Spleen (tissue), 11 donors: ENCODE data around the gene EML5. TPM values are rescaled to one million over a fixed set of nuclear protein-coding genes. Genes with fewer than 3 reads are reported as not detected.

ENCODE experiments used
- DNase-seq: peaks from one replicate; pipeline ENCODE4 v3.0.0-alpha.2; 2020
- H3K27ac ChIP-seq, 8 donors: fragments of 200-600 bp; sonication (generic) in 7 of 8; 1 replicate in 4 of 8; 2 replicates in 4 of 8; pipeline versions ENCODE4 v1.5.0 to v1.8.0; 2016 to 2021; ENCODE audit warnings: inconsistent platforms in 4 of 8, mild to moderate bottlenecking in 4 of 8, moderate library complexity in 1 of 8
- H3K27me3 ChIP-seq, 7 donors: fragments of 200-600 bp; sonication (generic) in 6 of 7; replicated peaks in 1 of 7; 1 replicate in 4 of 7; 2 replicates in 3 of 7; pipeline versions ENCODE4 v1.5.0 to v1.8.0; 2016 to 2021; ENCODE audit warnings: inconsistent platforms in 3 of 7, mild to moderate bottlenecking in 1 of 7
- H3K36me3 ChIP-seq, 6 donors: fragments of 200-600 bp; sonication (generic) in 5 of 6; 1 replicate in 4 of 6; 2 replicates in 2 of 6; pipeline versions ENCODE4 v1.5.0 to v1.8.0; 2016 to 2021; ENCODE audit warnings: inconsistent platforms in 2 of 6
- H3K4me1 ChIP-seq, 6 donors: fragments of 200-600 bp; sonication (generic) in 5 of 6; 1 replicate in 3 of 6; 2 replicates in 3 of 6; pipeline versions ENCODE4 v1.5.0 to v1.8.0; 2016 to 2021; ENCODE audit warnings: inconsistent platforms in 3 of 6
- H3K4me3 ChIP-seq, 8 donors: fragments of 200-600 bp; sonication (generic) in 7 of 8; 1 replicate in 4 of 8; 2 replicates in 4 of 8; pipeline versions ENCODE4 v1.5.0 to v1.8.0; 2016 to 2021; ENCODE audit warnings: inconsistent platforms in 4 of 8, mild to moderate bottlenecking in 4 of 8, moderate library complexity in 2 of 8
- H3K9me3 ChIP-seq, 8 donors: fragments of 200-600 bp; sonication (generic) in 7 of 8; 1 replicate in 4 of 8; 2 replicates in 4 of 8; pipeline versions ENCODE4 v1.5.0 to v1.8.0; 2016 to 2021; ENCODE audit warnings: inconsistent platforms in 4 of 8
- CTCF ChIP-seq, 11 experiments: fragments of 200-600 bp in 7 of 11; fragments of 450-650 bp in 4 of 11; sonication (generic) in 4 of 11; IDR thresholded peaks in 8 of 11; conservative IDR thresholded peaks in 3 of 11; 1 replicate in 7 of 11; 2 replicates in 4 of 11; pipeline versions ENCODE4 v1.4.0 to v1.8.0; 2016 to 2021; ENCODE audit warnings: antibody characterized with exemption in 11 of 11, inconsistent platforms in 4 of 11, mild to moderate bottlenecking in 1 of 11
- POLR2A ChIP-seq, 3 donors: fragments of 450-650 bp; IDR thresholded peaks; one replicate each; pipeline ENCODE4 v1.5.1; 2017; ENCODE audit warnings: antibody characterized with exemption in 3 of 3, mild to moderate bottlenecking in 1 of 3
- POLR2AphosphoS5 ChIP-seq, 3 donors: sonication (generic); formaldehyde crosslinking; IDR thresholded peaks; one replicate each; pipeline ENCODE4 v1.5.1; 2017; ENCODE audit warnings: antibody characterized with exemption in 3 of 3
- WGBS, 5 donors: extraction: QIAGEN DNeasy Blood & Tissue Kit in 3 of 5; methylation state at CpG; one replicate each; pipeline versions ENCODE4 v1.1.5 to v1.1.7; 2013 to 2018; 5-methylcytosine and 5-hydroxymethylcytosine counted together
- intact Hi-C: fragments of 100-400 bp; cut with DNase I; formaldehyde crosslinking; loops from one replicate; pipeline ENCODE4 v1.15.0; 2023; ENCODE audit warnings: low total_unique reads
- polyA plus RNA-seq, 3 donors: library from polyadenylated mRNA; stranded (reverse); fragments of 200-250 nt; gene quantifications; one replicate each; pipeline ENCODE4 v1.2.1, GENCODE V29; 2013
- total RNA-seq, 7 donors: library from RNA; depleted of rRNA in 3 of 7; stranded (reverse); fragments of >200 nt in 3 of 7; fragmentation: NEBNext Ultra II Directional in 4 of 7; extraction: Animal tissue kit (Norgen Biotek cat#: 25700) in 4 of 7; gene quantifications; one replicate each; pipeline versions ENCODE4 v1.1.0 to v1.2.1, GENCODE V29; 2016 to 2021
- donor health status: healthy with polysubstance abuse.
- donor health status: DM: no; HTN: no; CAD: no; lungs with moderate emphysema.
- donor health status: DM: no; HTN: no; CAD: no.
- donor health status: Bipolar disorder and iron deficiency.
- donor health status: healthy.
- donor health status: DM: no; HTN: no; CAD: no.
- donor health status: DM: yes; HTN: yes; CAD: no.

Gene EML5
- total and polyA plus RNA-seq, 10 donors = 0.21 to 3.8 (median 2.5) TPM

- Histone ChIP-seq H3K4me1 (no peaks in the 10 kb centered on the region), H3K36me3 (peaks cover 0 to 17% (median 0%) of the 10 kb centered on the region in 6 donors), H3K9me3 (no peaks in the 10 kb centered on the region), H3K27ac (no peak overlapping the region), H3K27me3 (no peaks in the 10 kb centered on the region), H3K4me3 (no peak overlapping the region)
- WGBS, 5 donors = 82 to 91% (median 87%) methylated on average over 1 of the region's 1 CpG
- no peak for DNase-seq
- TF ChIP-seq POLR2A (IDR thresholded peaks at IDR 0.05) = no peak
- TF ChIP-seq CTCF (IDR thresholded peaks at IDR 0.05 in 8 of 11, conservative IDR thresholded peaks at IDR 0.05 in 3 of 11) = no peak
- TF ChIP-seq POLR2AphosphoS5 (IDR thresholded peaks at IDR 0.05) = no peak
- intact Hi-C loops = no loop called here
Measured at GRCh38 chr14:88707088-88707487, 85.7 kb downstream of the EML5 start.

- H3K9me3 ChIP-seq = no peaks in the 10 kb centered on the region
- DNase-seq = no peak
- intact Hi-C loops = no loop called here
- H3K27ac ChIP-seq = no peak overlapping the region
- H3K36me3 ChIP-seq = peaks cover 0 to 17% (median 0%) of the 10 kb centered on the region in 6 donors
- TF ChIP-seq POLR2A (IDR thresholded peaks at IDR 0.05) = no peak
- TF ChIP-seq POLR2AphosphoS5 (IDR thresholded peaks at IDR 0.05) = no peak
- no peak for TF ChIP-seq CTCF (IDR thresholded peaks at IDR 0.05 in 8 of 11, conservative IDR thresholded peaks at IDR 0.05 in 3 of 11)
- H3K27me3 ChIP-seq = no peaks in the 10 kb centered on the region
- no peak overlapping the region for H3K4me3 ChIP-seq
- H3K4me1 ChIP-seq = no peaks in the 10 kb centered on the region
Measured at GRCh38 chr14:88706425-88706824, 86.3 kb downstream of the EML5 start.

GRCh38 chr14:88698651-88699050 lies 94.1 kb downstream of the EML5 start:
- H3K36me3 ChIP-seq = peaks cover 0 to 3% (median 0%) of the 10 kb centered on the region in 6 donors
- H3K4me1 ChIP-seq = no peaks in the 10 kb centered on the region
- H3K27ac ChIP-seq = no peak overlapping the region
- TF ChIP-seq POLR2A (IDR thresholded peaks at IDR 0.05) (no peak), CTCF (IDR thresholded peaks at IDR 0.05 in 8 of 11, conservative IDR thresholded peaks at IDR 0.05 in 3 of 11) (no peak), POLR2AphosphoS5 (IDR thresholded peaks at IDR 0.05) (no peak)
- H3K4me3 ChIP-seq = no peak overlapping the region
- no peak for DNase-seq
- WGBS, 5 donors = 85 to 89% (median 88%) methylated on average over 5 of the region's 5 CpGs
- no peaks in the 10 kb centered on the region for H3K27me3 ChIP-seq
- H3K9me3 ChIP-seq = no peaks in the 10 kb centered on the region
- intact Hi-C loops = no loop called here

- Histone ChIP-seq H3K4me3 (no peak overlapping the region), H3K27me3 (no peaks in the 10 kb centered on the region), H3K36me3 (no peaks in the 10 kb centered on the region), H3K9me3 (no peaks in the 10 kb centered on the region), H3K4me1 (no peaks in the 10 kb centered on the region), H3K27ac (no peak overlapping the region)
- WGBS, 5 donors = 67 to 81% (median 74%) methylated on average over 3 of the region's 3 CpGs
- intact Hi-C loops = no loop called here
- no peak for DNase-seq
- no peak for TF ChIP-seq CTCF (IDR thresholded peaks at IDR 0.05 in 8 of 11, conservative IDR thresholded peaks at IDR 0.05 in 3 of 11)
- TF ChIP-seq POLR2A (IDR thresholded peaks at IDR 0.05) = no peak
- no peak for TF ChIP-seq POLR2AphosphoS5 (IDR thresholded peaks at IDR 0.05)
Measured at GRCh38 chr14:88695870-88696269, 96.9 kb downstream of the EML5 start.
